Suprapubic skin (tissue), 4 donors: ENCODE measurements around the gene TSPEAR. TPM values are rescaled to one million over a fixed set of nuclear protein-coding genes. Genes with fewer than 3 reads are reported as not detected.
"Not testable (repeated sequence)": the region's sequence is repeated elsewhere in the genome, so short reads cannot be mapped to it uniquely, and the experiment has no call there.

Source experiments
- DNase-seq, 2 donors: peaks; one replicate each; pipeline ENCODE4 v3.0.0-alpha.2; 2019; ENCODE audit warnings: low spot score in 2 of 2
- H3K27ac ChIP-seq: fragments of 200-600 bp; sonication (generic); one replicate; pipeline ENCODE4 v1.5.1; 2019
- H3K27me3 ChIP-seq: fragments of 200-600 bp; sonication (generic); one replicate; pipeline ENCODE4 v1.5.1; 2019
- H3K36me3 ChIP-seq: fragments of 200-600 bp; sonication (generic); one replicate; pipeline ENCODE4 v1.5.1; 2019
- H3K4me1 ChIP-seq: fragments of 200-600 bp; sonication (generic); one replicate; pipeline ENCODE4 v1.5.1; 2019
- H3K4me3 ChIP-seq: fragments of 200-600 bp; sonication (generic); one replicate; pipeline ENCODE4 v1.5.1; 2019; ENCODE audit warnings: mild to moderate bottlenecking
- H3K9me3 ChIP-seq: fragments of 200-600 bp; sonication (generic); one replicate; pipeline ENCODE4 v1.5.1; 2019
- EP300 ChIP-seq: sonication (generic); formaldehyde crosslinking; IDR thresholded peaks from one replicate; pipeline ENCODE4 v1.6.1; 2017; ENCODE audit warnings: antibody characterized with exemption
- POLR2A ChIP-seq, 2 donors: fragments of 450-650 bp; IDR thresholded peaks; one replicate each; pipeline ENCODE4 v1.6.1; 2017; ENCODE audit warnings: antibody characterized with exemption in 2 of 2, mild to moderate bottlenecking in 2 of 2, moderate library complexity in 2 of 2
- POLR2AphosphoS5 ChIP-seq, 3 donors: sonication (generic); formaldehyde crosslinking; IDR thresholded peaks; one replicate each; pipeline ENCODE4 v1.6.1; 2017; ENCODE audit warnings: antibody characterized with exemption in 3 of 3
- WGBS: methylation state at CpG from one replicate; pipeline ENCODE4 v1.1.5; 2018; 5-methylcytosine and 5-hydroxymethylcytosine counted together
- total RNA-seq, 4 donors: library from RNA; depleted of rRNA; stranded (reverse); fragments of >200 nt; gene quantifications; one replicate each; pipeline ENCODE4 v1.1.0, GENCODE V29; 2016
- TF ChIP-seq, protein P1 (sequence below), 2 donors: fragments of 200-600 bp in 1 of 2; fragments of 450-650 bp in 1 of 2; sonication (generic) in 1 of 2; IDR thresholded peaks; one replicate each; pipeline ENCODE4 v1.5.1; 2016 to 2019; ENCODE audit warnings: antibody characterized with exemption in 2 of 2, mild to moderate bottlenecking in 1 of 2, moderate library complexity in 1 of 2

Gene TSPEAR
- total RNA-seq, 4 donors from 2014 or later, result 0.21 to 0.59 (median 0.32) TPM; not detected in 1

DNA sequence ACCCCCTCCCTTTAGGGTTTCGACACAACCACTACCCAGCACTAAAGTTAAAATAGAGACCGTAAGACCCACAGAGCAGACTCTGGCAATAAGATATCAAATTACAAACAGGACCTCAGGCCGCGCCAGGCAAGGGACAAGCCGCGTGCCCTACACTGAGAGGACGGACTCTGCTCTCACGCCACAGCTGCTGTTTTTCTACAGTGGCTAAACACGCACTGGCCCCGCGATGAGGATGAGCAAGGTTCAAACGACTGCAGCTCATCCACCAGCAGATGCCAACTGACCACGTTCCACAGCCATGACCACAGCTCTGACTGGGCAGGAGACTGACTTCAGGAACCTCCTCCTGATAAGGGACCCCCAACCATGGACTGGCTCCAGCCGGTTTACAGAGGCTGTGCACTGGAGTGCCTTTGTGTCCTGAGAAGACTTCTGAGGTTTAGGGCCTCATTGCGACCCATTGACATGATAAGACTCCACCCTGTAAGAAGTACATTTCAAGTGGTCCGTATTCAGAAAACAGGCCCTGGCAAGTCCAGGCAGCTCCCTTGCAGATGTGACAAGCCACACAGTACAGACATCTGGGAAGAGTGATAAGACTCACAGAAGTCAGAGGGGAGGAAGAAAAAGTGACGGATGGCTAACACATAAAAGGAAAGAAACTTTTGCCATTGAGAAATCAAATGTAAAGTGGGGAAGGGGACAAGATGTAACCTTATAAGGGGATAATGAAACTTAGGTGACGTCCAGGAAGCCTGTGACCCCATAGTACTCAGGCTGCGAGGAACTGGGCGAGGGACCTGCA lies 117.6 kb downstream of the TSPEAR start:
- peak in 1 of 2 donors; percentile 35 for DNase-seq
- peaks cover 38% of the 10 kb centered on the region for H3K27me3 ChIP-seq
- no peak for TF ChIP-seq POLR2AphosphoS5 (IDR thresholded peaks at IDR 0.05)
- TF ChIP-seq EP300, result no peak
- TF ChIP-seq POLR2A (IDR thresholded peaks at IDR 0.05), result no peak
- TF ChIP-seq, protein P1, sequence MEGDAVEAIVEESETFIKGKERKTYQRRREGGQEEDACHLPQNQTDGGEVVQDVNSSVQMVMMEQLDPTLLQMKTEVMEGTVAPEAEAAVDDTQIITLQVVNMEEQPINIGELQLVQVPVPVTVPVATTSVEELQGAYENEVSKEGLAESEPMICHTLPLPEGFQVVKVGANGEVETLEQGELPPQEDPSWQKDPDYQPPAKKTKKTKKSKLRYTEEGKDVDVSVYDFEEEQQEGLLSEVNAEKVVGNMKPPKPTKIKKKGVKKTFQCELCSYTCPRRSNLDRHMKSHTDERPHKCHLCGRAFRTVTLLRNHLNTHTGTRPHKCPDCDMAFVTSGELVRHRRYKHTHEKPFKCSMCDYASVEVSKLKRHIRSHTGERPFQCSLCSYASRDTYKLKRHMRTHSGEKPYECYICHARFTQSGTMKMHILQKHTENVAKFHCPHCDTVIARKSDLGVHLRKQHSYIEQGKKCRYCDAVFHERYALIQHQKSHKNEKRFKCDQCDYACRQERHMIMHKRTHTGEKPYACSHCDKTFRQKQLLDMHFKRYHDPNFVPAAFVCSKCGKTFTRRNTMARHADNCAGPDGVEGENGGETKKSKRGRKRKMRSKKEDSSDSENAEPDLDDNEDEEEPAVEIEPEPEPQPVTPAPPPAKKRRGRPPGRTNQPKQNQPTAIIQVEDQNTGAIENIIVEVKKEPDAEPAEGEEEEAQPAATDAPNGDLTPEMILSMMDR (IDR thresholded peaks at IDR 0.05), result no peak
- no peak overlapping the region for H3K27ac ChIP-seq
- 47% methylated on average over 17 of the region's 20 CpGs for WGBS
- H3K4me1 ChIP-seq, result peaks cover 10% of the 10 kb centered on the region
- H3K4me3 ChIP-seq, result no peak overlapping the region
- no peaks in the 10 kb centered on the region for H3K36me3 ChIP-seq
- no peaks in the 10 kb centered on the region for H3K9me3 ChIP-seq

DNA sequence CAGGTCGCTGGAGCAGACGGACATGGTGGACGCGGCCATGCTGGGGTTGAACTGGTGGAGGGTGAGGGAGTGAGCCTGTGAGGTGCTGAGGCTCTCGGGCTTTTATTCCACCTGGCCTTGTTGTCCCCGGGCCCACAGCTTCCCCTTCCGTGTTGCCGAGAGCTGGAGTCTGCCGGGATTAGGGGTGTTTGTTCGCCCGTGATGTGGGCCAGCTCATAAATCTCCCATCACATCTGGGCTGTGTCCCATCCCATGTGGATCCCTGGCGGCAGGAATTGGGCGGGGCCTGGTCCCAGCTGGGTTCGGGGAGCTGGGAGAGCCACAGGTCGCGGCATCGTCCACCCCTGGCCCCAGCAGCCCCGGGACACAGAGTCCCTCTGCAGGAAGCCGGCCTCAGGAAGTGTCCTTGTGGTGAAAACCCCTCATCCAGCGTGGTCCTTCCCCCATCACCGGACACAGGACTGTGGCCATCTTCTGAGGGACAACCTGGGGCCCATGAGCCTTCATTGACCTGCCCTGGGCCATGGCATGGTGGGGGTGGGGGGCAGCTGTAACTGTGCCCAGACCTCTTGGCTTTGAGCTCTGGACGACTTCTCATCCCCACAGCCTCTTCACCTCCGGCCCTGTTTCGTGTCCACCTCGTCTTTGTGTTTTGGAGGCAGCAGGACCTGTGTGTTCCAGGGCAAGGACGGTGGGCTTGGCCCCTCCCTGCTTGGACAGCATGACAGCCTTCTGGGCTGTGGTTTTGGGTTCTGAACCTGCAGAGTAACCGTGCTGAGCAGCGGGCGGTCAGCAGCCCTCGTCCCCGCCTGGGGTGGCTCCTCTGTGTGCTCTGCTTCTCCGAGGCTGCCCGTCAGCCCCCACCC lies 118.7 kb downstream of the TSPEAR start, which contains the start of gene KRTAP10-6:
Gene KRTAP10-6, minus strand, starts transcription at position 60 of the 866 bp plus-strand sequence. Its CDS starts 21 bp downstream, at position 39.
- Histone ChIP-seq H3K4me1 (peaks cover 10% of the 10 kb centered on the region), H3K36me3 (no peaks in the 10 kb centered on the region), H3K4me3 (no peak within 1 kb of the TSS), H3K27ac (no peak within 1 kb of the TSS), H3K27me3 (peaks cover 38% of the 10 kb centered on the region), H3K9me3 (no peaks in the 10 kb centered on the region)
- TF ChIP-seq EP300, result no peak
- TF ChIP-seq, protein P1 (IDR thresholded peaks at IDR 0.05), result no peak
- no peak for TF ChIP-seq POLR2A (IDR thresholded peaks at IDR 0.05)
- no peak for TF ChIP-seq POLR2AphosphoS5 (IDR thresholded peaks at IDR 0.05)
- 73% methylated on average over 17 of the region's 33 CpGs for WGBS
- DNase-seq, result peak in 1 of 2 donors; percentile 72

DNA sequence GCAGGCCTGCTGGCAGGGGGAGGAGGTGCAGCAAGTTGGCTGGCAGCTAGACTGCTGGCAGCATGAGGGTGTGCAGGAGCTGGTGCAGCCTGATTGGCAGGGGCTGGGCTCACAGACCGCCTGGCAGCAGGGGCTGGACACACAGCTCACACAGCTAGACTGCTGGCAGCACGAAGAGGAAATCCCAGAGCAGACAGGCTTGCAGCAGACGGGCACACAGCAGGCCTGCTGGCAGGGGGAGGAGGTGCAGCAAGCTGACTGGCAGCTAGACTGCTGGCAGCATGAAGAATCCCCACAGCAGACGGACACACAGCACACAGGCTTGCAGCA lies 119.6 kb downstream of the TSPEAR start:
- peaks cover 38% of the 10 kb centered on the region for H3K27me3 ChIP-seq
- not testable (repeated sequence) for H3K9me3 ChIP-seq, H3K36me3 ChIP-seq, H3K4me1 ChIP-seq, H3K4me3 ChIP-seq, H3K27ac ChIP-seq
- no CpG with 5 or more reads among the region's 4 CpGs for WGBS
- DNase-seq, result peak in 1 of 2 donors; percentile 62

DNA sequence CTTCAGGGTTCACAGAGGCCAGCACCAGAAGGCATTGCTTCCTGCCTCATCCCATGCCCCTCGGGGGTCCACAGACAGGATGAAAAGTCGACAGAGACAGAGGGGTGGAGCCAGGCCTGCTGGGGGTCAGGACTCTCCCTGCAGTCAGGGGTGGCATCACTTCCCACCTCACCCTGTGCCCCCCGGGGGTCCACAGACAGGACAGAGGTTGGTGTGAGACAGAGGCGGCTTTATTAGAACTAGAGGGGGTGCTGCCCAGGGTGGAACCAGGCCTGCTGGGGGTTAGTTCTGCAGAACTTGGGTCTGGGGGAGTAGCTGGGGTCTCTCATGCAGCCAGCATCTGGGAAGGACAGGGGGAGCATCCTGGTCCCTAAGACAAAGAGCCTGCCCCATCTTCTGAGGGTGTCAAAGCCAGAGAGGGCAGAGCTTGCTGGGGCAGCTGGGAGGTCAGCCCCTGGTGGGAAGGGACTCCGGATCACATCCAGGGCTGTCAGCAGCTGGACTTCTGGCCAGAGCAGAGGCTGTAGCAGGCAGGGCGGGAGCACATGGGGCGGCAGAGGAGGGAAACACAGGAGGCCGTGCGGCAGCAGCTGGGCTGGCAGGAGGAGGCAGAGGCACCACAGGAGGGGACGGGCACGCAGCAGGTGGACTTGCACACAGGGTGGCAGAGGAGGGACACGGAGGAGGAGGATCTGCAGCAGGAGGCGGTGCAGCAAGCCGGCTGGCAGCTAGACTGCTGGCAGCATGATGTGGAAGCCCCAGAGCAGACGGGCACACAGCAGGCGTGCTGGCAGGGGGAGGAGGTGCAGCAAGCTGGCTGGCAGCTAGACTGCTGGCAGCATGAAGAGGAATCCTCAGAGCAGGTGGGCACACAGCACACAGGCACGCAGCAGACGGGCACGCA lies 120.2 kb downstream of the TSPEAR start:
- H3K36me3 ChIP-seq, H3K9me3 ChIP-seq, H3K4me3 ChIP-seq, H3K4me1 ChIP-seq, H3K27ac ChIP-seq: not testable (repeated sequence)
- WGBS, result 56% methylated on average over 13 of the region's 19 CpGs
- H3K27me3 ChIP-seq, result peaks cover 36% of the 10 kb centered on the region
- peak in 1 of 2 donors; percentile 49 for DNase-seq

DNA sequence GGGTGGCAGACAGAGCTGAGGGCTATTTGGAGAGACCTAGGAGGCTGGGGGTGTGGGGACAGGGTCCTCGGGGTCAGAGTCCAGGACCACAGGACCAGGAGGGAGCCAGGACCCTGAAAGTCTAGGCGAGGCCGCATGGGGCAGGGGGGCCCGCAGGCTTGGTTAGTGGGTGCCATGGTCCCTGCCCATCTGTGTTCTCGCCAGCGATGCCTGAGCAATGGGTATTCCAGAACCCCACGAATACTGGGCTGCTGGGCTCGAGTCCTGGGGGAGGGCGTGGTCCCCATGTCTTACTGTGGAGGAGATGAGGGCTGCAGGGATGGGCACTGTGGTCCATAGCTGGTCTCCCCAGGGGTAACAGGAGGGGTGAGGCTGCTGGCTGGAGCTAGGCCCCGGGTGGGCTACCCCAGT lies 121.1 kb downstream of the TSPEAR start:
- no peaks in the 10 kb centered on the region for H3K9me3 ChIP-seq
- H3K27me3 ChIP-seq, result peaks cover 44% of the 10 kb centered on the region
- H3K4me1 ChIP-seq, result peaks cover 10% of the 10 kb centered on the region
- H3K27ac ChIP-seq, result no peak overlapping the region
- H3K4me3 ChIP-seq, result no peak overlapping the region
- TF ChIP-seq, protein P1 (IDR thresholded peaks at IDR 0.05), result no peak
- TF ChIP-seq POLR2A (IDR thresholded peaks at IDR 0.05) (no peak), POLR2AphosphoS5 (IDR thresholded peaks at IDR 0.05) (no peak), EP300 (no peak)
- H3K36me3 ChIP-seq, result no peaks in the 10 kb centered on the region
- 69% methylated on average over 8 of the region's 10 CpGs for WGBS
- peak in 1 of 2 donors; percentile 81 for DNase-seq
